Left lobe of liver (tissue), 2 donors: ENCODE data around the gene MRPS11. TPM values are rescaled to one million over a fixed set of nuclear protein-coding genes. Genes with fewer than 3 reads are reported as not detected.
"Not testable (repeated sequence)": the region's sequence is repeated elsewhere in the genome, so short reads cannot be mapped to it uniquely, and the experiment has no call there.

Source experiments
- ATAC-seq: fragments of 200-7000 bp; cut with Tn5 transposase; one replicate; pipeline ENCODE4 v1.9.1; 2020; ENCODE audit warnings: mild to moderate bottlenecking, moderate library complexity
- DNase-seq: peaks from one replicate; pipeline ENCODE4 v3.0.0-alpha.2; 2020; ENCODE audit warnings: low spot score
- total RNA-seq: library from RNA; stranded (reverse); gene quantifications from one replicate; pipeline ENCODE4 v1.2.1, GENCODE V29; 2021
- donor health status: DM: no; HTN: no; CAD: no; lungs with moderate emphysema.
- donor health status: DM: no; HTN: yes; CAD: no.

Gene MRPS11
- total RNA-seq, 1 donor from 2014 or later = 34.5 TPM

GRCh38 chr15:88487796-88488523 is 20.5 kb downstream of the MRPS11 start:
- DNase-seq = no peak

GRCh38 chr15:88489321-88489720 is 21.8 kb downstream of the MRPS11 start:
- ATAC-seq = no peak
- DNase-seq = no peak

More at GRCh38 chr15:88487796-88488523, 20.5 kb downstream of the MRPS11 start:
- no peak for ATAC-seq

DNA sequence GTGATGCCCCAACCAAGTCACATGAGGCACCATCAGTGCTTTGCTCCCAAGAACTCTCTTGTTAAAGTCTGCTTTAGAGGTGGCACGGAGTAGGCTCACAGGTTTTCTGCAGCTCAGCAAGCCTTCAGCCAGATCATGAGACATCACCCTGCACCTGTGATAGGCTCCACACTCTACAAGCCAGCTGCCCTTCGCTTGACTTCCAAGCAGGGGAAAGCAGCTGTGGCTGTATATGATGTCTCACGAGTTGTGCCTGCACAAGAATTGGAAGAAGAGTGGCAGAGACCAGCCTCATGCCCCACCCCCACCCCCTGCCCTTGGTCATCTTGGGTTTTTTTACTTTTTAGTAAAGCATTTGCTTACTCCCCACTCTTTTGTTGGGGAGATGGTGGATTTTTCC is 22.5 kb downstream of the MRPS11 start:
- ATAC-seq (no peak), DNase-seq (no peak)

GRCh38 chr15:88491158-88491557 is 23.6 kb downstream of the MRPS11 start:
- no peak for DNase-seq

GRCh38 chr15:88493844-88494243 is 26.3 kb downstream of the MRPS11 start:
- no peak for DNase-seq
- ATAC-seq = no peak

More at GRCh38 chr15:88491158-88491557, 23.6 kb downstream of the MRPS11 start:
- ATAC-seq = no peak

DNA sequence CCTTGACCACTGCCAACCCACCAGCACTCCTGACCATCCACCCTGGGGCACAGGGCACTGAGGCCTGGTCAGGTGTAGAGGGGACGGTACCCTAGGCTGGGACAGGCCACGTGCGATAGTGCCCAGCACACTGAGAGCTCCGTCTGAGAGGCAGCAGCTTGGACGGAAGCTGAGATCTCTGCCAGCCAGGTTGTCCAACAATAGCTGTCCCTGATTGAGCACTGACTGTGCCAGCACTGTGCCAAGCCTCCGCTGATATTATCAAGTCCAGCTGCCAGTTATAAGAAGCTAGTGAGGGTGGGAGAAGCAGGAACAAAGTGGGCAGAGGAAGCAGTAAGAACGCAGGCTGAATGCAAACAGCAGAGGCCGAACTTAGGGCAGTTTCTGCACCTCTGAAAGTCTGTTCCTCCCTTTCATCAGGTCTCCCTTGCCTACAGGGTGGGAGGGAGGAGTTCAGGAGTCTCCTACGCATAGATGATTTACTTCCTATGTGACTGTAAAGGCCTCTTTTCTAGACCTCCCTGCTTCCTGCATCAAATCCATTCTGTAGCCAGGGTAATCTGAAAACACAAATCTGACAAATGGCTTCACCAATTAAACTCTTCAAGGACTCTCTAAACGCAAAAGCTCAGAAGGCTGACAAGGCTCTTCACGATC is 29.7 kb downstream of the MRPS11 start:
- DNase-seq = no peak
- no peak for ATAC-seq

GRCh38 chr15:88498996-88499395 is 31.5 kb downstream of the MRPS11 start:
- DNase-seq (no peak), ATAC-seq (no peak)

- DNase-seq = no peak
- ATAC-seq = no peak
Observed at GRCh38 chr15:88504445-88504844, 36.9 kb downstream of the MRPS11 start.

DNA sequence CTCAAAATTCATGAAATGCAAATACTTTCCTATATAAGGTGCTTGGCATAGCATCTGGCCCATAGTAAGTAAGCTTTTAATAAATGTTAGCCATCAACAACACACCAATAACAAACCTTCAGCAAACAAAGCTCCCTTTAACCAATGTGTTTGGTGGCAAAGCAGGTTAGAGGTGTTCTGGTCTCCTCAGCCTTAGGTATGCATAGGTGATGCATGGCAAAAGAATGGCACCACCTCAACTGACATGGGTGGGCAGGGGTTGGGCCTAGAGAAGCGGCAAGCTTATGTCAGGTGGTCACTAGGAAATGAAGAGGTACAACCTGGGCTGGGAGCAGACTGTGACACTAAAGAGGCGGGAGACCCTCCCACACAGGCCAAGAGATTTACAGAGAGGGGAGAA is 38.2 kb downstream of the MRPS11 start:
- ATAC-seq (no peak), DNase-seq (no peak)

DNA sequence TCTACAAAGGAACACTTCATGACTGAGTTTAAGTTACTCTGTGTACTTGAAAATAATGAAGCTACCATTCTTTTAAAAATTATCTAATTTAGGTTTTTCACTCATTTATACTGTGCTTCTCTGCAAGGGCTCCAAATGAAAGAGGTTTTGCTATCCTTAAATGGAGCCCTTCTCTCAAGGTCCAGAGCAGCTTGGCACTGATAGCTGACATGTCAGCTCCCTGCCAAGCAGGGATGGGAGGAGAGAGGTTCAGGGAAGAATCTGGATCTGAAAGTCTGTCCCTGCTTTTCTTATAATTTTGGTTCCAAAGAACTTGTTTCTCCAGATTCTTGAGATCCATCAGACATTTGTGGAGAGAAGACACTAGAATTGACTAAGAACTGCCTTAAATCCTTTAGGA is 39.1 kb downstream of the MRPS11 start:
- ATAC-seq = no peak
- DNase-seq = no peak

GRCh38 chr15:88509321-88509720 is 41.8 kb downstream of the MRPS11 start:
- ATAC-seq = no peak
- DNase-seq = no peak

- ATAC-seq (no peak), DNase-seq (no peak)
Observed at GRCh38 chr15:88509964-88510363, 42.5 kb downstream of the MRPS11 start.

DNA sequence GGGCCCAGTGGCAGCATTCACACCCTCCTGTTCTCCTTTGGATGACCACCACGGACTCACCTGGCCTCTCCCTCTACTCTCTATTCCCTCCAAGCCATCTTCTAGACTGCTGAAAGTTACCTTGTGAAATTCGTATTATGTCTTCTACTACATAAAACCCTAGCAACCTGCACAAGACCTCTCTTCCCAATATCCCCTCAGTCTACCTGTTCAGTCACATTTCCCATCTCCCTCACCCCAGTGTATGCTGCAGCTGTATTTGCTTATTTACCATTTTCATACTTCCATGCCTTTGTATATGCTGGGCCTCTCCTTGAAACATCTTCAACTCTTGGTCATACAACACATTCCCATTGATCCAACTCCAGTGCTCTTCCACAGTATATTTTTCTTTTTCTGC is 43.7 kb downstream of the MRPS11 start:
- ATAC-seq (no peak), DNase-seq (no peak)

GRCh38 chr15:88512078-88512477 is 44.6 kb downstream of the MRPS11 start:
- ATAC-seq (no peak), DNase-seq (no peak)

DNA sequence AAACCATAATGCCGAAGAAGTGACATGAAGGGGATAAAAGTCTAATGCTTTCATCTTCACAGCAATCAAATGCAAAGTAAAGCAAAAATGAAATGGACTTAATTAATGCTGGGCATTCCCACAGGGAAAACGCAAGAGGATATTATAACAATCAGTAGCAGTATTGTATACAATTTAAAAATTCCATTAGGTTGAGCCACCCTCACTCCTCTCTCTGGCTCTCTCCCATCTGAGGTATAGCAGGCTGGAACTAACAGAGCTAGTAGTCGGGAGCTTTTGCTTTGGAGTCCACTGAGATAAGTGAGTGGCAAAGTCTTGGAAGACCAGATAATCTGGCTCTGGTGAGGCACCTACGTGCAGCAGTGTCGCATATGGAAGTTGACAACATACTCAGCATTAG is 45.1 kb downstream of the MRPS11 start:
- no peak for DNase-seq
- ATAC-seq = no peak

DNA sequence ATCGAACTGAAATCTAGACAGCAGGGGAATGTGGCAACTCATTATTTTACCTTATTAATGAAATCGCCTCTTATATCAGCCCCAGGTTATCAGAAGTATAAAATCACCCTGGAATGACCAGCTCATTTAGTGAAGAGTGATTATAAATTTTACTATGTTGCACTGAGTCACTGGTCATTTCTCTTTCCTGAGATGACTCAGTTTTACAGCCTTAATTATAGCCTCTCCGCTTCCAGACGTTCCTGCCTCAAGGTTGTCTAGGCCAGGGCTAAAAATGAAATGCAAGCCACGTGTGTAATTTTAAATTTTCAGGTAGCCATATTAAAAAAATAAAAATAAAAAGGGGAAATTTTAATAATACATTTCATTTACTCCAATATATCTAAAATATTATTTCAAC is 45.7 kb downstream of the MRPS11 start:
- ATAC-seq (no peak), DNase-seq (no peak)

DNA sequence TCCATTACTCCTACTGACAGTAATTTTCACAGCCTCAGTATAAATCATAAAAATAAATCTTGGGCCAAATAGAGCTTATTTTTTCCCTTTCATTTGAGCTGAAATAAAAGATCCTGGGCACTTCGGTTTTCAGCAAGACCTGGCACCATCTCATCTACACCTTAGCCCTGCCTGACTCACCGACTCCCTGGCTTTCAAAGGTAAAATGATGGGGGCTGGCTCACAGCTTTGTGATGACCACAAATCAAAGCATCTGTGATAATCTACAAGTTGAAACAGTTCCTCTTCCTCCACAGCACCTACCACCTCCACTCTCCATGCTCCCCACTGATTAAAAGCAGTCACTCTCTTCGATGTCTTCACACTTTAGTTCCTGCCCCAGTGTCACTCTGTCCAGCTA is 51.4 kb downstream of the MRPS11 start:
- no peak for DNase-seq
- no peak for ATAC-seq

DNA sequence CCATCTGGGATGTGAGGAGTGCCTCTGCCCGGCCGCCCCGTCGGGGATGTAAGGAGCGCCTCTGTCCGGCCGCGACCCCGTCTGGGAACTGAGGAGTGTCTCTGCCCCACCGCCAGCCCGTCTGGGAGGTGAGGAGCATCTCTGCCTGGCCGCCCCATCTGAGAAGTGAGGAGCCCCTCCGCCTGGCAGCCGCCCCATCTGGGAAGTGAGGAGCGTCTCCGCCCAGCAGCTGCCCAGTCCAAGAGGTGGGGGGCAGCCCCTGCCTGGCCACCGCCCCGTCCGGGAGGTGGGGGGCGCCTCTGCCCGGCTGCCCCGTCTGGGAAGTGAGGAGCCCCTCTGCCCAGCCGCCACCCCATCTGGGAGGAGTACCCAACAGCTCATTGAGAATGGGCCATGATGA is 56.6 kb downstream of the MRPS11 start:
- not testable (repeated sequence) for DNase-seq, ATAC-seq

- DNase-seq = no peak
- ATAC-seq = no peak
Observed at GRCh38 chr15:88525418-88525817, 57.9 kb downstream of the MRPS11 start.

DNA sequence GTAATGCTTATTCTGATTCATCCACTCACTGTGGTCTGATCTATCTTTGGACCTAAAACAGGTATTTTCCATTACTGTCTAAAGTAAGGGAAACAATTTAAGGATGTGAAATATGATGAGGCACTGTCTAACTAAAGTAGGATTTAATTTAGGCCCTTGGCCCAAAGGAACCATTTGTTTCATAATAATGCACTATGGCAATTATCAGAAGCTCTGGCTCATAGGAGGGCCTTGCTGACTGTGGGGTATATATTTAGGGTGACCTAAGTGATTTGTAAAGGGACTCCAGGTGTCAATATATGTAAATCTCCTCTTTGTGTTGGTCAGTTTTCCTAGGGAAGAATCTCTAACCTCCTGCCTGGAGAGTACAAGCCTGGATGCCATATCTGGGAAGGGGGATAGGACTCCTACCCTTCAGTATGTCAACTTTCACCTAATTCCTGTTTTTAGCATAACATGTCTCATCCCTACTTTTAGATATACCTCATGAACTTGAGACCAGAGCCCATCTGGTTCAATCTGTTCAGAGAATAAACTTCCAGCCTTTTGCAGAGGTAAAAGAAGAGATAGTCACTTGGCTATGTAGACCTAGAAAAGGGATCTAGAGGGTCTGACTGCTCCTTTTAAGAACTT is 58.9 kb downstream of the MRPS11 start:
- ATAC-seq (no peak), DNase-seq (no peak)

- ATAC-seq (no peak), DNase-seq (no peak)
Observed at GRCh38 chr15:88529021-88529630, 61.6 kb downstream of the MRPS11 start.
